Ishikawa (cell line): ENCODE results near the gene NRG2.

Experiments
- CEBPB ChIP-seq: IDR thresholded peaks from 2 replicates; pipeline ENCODE4 v1.6.1; 2012
- CREB1 ChIP-seq: IDR thresholded peaks from 2 replicates; pipeline ENCODE4 v1.6.1; 2012; ENCODE audit warnings: low read depth
- EGR1 ChIP-seq: IDR thresholded peaks from 2 replicates; pipeline ENCODE4 v1.6.1; 2012
- EP300 ChIP-seq: IDR thresholded peaks from 2 replicates; pipeline ENCODE4 v1.6.1; 2012; ENCODE audit warnings: borderline replicate concordance
- FOXM1 ChIP-seq: IDR thresholded peaks from 2 replicates; pipeline ENCODE4 v1.6.1; 2012; ENCODE audit warnings: low read depth, borderline replicate concordance
- NFIC ChIP-seq: IDR thresholded peaks from 2 replicates; pipeline ENCODE4 v1.6.1; 2012
- RAD21 ChIP-seq: IDR thresholded peaks from 2 replicates; pipeline ENCODE4 v1.6.1; 2012; ENCODE audit warnings: low read depth
- REST ChIP-seq: IDR thresholded peaks from 2 replicates; pipeline ENCODE4 v1.6.1; 2012; ENCODE audit warnings: low read depth, mild to moderate bottlenecking
- TAF1 ChIP-seq: IDR thresholded peaks from 2 replicates; pipeline ENCODE4 v1.6.1; 2012; ENCODE audit warnings: low read depth, mild to moderate bottlenecking
- TCF12 ChIP-seq: IDR thresholded peaks from 2 replicates; pipeline ENCODE4 v1.6.1; 2012; ENCODE audit warnings: low read depth
- TEAD4 ChIP-seq: IDR thresholded peaks from 2 replicates; pipeline ENCODE4 v1.6.1; 2012
- USF1 ChIP-seq: IDR thresholded peaks from 2 replicates; pipeline ENCODE4 v1.6.1; 2012
- YY1 ChIP-seq: IDR thresholded peaks from 2 replicates; pipeline ENCODE4 v1.6.1; 2012; ENCODE audit warnings: low read depth
- ZBTB7A ChIP-seq: IDR thresholded peaks from 2 replicates; pipeline ENCODE4 v1.6.1; 2012; ENCODE audit warnings: low read depth
- TF ChIP-seq, protein P1 (sequence below): IDR thresholded peaks from 2 replicates; pipeline ENCODE4 v1.6.1; 2012

The NRG2 gene

GRCh38 chr5:139869042-139869790 lies 173.9 kb downstream of the NRG2 start:
- TF ChIP-seq, protein P1, sequence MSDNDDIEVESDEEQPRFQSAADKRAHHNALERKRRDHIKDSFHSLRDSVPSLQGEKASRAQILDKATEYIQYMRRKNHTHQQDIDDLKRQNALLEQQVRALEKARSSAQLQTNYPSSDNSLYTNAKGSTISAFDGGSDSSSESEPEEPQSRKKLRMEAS = no peak
- no peak for TF ChIP-seq YY1
- TF ChIP-seq TCF12 = no peak
- TF ChIP-seq NFIC = no peak
- no peak for TF ChIP-seq EP300
- no peak for TF ChIP-seq REST
- TF ChIP-seq RAD21 = no peak
- TF ChIP-seq CREB1 = no peak
- no peak for TF ChIP-seq TEAD4
- no peak for TF ChIP-seq USF1
- no peak for TF ChIP-seq ZBTB7A
- no peak for TF ChIP-seq FOXM1
- no peak for TF ChIP-seq CEBPB
- TF ChIP-seq TAF1 = no peak
- TF ChIP-seq EGR1 = no peak

DNA sequence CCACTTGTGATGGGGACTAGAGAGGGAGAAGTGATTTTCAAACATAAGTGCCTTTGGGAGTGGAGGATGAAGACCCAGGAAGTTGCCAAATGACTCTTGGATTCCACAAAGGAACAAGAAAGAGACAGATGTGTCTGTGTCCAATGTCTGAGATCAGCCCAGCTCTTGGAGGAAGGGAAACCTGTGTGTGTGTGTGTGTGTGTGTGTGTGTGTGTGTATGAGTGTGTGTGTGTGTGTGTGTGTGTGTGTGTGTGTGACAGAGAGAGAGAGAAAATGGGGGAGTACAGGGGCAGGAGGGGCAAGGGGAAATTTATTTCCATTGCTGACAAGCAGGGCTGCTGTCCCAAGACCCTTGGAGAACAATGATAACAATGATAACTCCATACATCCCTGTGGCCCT lies 175.5 kb downstream of the NRG2 start:
- TF ChIP-seq EP300 (no peak), REST (no peak), EGR1 (no peak), CREB1 (no peak)

- TF ChIP-seq CREB1 (no peak), ZBTB7A (no peak), USF1 (no peak), EGR1 (no peak), YY1 (no peak), RAD21 (no peak), NFIC (no peak), EP300 (no peak), TEAD4 (no peak), FOXM1 (no peak), CEBPB (no peak), REST (no peak), TAF1 (no peak), TCF12 (no peak)
- TF ChIP-seq, protein P1 = no peak
Observed at GRCh38 chr5:139867109-139867508, 176.0 kb downstream of the NRG2 start.

DNA sequence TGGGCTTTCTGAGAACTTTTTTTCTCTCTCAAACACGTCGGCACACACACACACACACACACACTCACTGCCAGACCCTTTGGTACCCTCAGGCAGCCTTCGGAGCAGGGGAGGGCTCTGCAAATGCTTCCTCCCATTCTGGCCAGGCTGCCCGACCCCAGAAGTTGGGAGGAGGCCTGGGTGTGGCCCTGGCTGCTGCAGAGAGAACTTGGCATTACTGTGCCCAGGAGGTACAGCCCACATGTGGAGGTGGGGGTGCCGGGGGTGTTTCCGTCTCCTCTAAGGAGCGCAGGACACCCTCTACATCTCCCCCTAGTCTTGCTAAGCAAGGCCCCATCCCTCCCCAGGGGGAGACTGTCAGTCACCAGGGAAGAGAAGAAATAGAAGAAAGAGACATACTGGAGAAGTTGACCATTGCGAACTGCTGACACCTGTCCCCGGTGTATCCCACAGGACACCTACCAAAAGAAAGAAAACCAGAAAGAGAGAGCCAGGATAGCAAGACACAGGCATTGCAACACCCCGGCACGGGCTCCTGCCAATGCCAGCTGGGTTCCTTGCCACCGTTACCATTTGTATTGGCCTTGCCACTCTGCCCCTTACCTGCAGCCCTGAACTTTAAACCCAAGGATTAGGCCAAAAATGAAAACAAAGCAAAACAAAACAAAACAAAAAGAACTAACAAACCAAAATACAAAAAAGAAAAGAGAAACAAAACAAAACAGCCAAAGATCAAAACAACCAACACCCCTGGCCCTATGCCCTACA lies 178.2 kb downstream of the NRG2 start:
- TF ChIP-seq CEBPB (no peak), TCF12 (no peak), TEAD4 (no peak), EP300 (no peak), TAF1 (no peak), NFIC (no peak), YY1 (no peak), USF1 (no peak), ZBTB7A (no peak), CREB1 (no peak), FOXM1 (no peak), EGR1 (no peak), RAD21 (no peak), REST (no peak)
- TF ChIP-seq, protein P1 = no peak
